GM12878 (cell line): ENCODE data around the gene MS4A14. TPM values are rescaled to one million over a fixed set of nuclear protein-coding genes. Genes with fewer than 3 reads are reported as not detected.
A peak's percentile ranks its signal among the peaks of the same experiment; 100 is the strongest.

Source experiments
- ATAC-seq: fragments of 200-7000 bp; cut with Tn5 transposase; 3 replicates; pipeline ENCODE4 v1.9.1; 2020; ENCODE audit warnings: mild to moderate bottlenecking, moderate library complexity
- BruUV-seq: library from RNA; stranded (reverse); fragments of 400-500 nt; replicated peaks from 2 replicates; lab custom pipeline; 2021; lab: Mats Ljungman, UMichigan
- CTCF ChIA-PET: fragments of 300-600 bp; sonication (Branson Sonifier 250); formaldehyde crosslinking; extraction: SDS; loops from one replicate; lab custom pipeline; 2021; ENCODE audit warnings: inconsistent platforms; lab: Yijun Ruan, JAX
- POLR2A ChIA-PET: fragments of 350-600 bp; formaldehyde crosslinking; extraction: SDS; loops from one replicate; lab custom pipeline; 2021; ENCODE audit warnings: inconsistent platforms; lab: Charles Lee
- RAD21 ChIA-PET: fragments of 300-600 bp; sonication (Branson Sonifier 250); formaldehyde crosslinking; loops from one replicate; lab custom pipeline; 2023; ENCODE audit warnings: antibody characterized with exemption; ENCODE audit not compliant: unreplicated experiment; lab: Charles Lee
- SMC1A ChIA-PET: fragments of 300-600 bp; sonication (Branson Sonifier 250); formaldehyde crosslinking; loops from one replicate; lab custom pipeline; 2023; ENCODE audit not compliant: unreplicated experiment, uncharacterized antibody; lab: Charles Lee
- DNase-seq: peaks from one replicate; pipeline ENCODE4 v3.0.0-alpha.2; 2011; ENCODE audit warnings: low read depth, low spot score
- FAIRE-seq: peaks from 3 replicates; lab custom pipeline; 2011; peaks lifted over from hg19 to GRCh38; lab: Jason Lieb, UNC
- H2AFZ ChIP-seq: 2 replicates; pipeline ENCODE4 v1.6.0; 2011; ENCODE audit warnings: low read depth, low read length, control low read depth; ENCODE audit not compliant: control insufficient read depth
- H3K27ac ChIP-seq: 2 replicates; pipeline ENCODE4 v1.5.1; 2011; ENCODE audit warnings: control low read depth; ENCODE audit not compliant: control insufficient read depth, insufficient read depth
- H3K27me3 ChIP-seq, 2 experiments: replicated peaks in 1 of 2; 2 replicates each; pipeline versions ENCODE4 v1.6.0 to v1.6.1; 2011; ENCODE audit warnings: low read length in 1 of 2; ENCODE audit not compliant: control insufficient read depth in 2 of 2, insufficient read depth in 2 of 2
- H3K36me3 ChIP-seq, 2 experiments: 2 replicates each; pipeline ENCODE4 v1.5.1; 2011; ENCODE audit warnings: low read length in 1 of 2; ENCODE audit not compliant: control insufficient read depth in 2 of 2, insufficient read depth in 2 of 2
- H3K4me1 ChIP-seq: 2 replicates; pipeline ENCODE4 v1.6.1; 2011; ENCODE audit warnings: mild to moderate bottlenecking, low read length, moderate library complexity, mixed read lengths; ENCODE audit not compliant: control insufficient read depth, insufficient read depth
- H3K4me2 ChIP-seq: 2 replicates; pipeline ENCODE4 v1.6.0; 2011; ENCODE audit warnings: control low read depth; ENCODE audit not compliant: control insufficient read depth, insufficient read depth
- H3K4me3 ChIP-seq: fragments of 200-600 bp; sonication (generic); 2 replicates; pipeline ENCODE4 v1.5.1; 2016
- H3K79me2 ChIP-seq: 2 replicates; pipeline ENCODE4 v1.6.0; 2011; ENCODE audit warnings: low read length; ENCODE audit not compliant: control insufficient read depth, insufficient read depth
- H3K9ac ChIP-seq: 2 replicates; pipeline ENCODE4 v1.8.0; 2011; ENCODE audit warnings: low read length, control low read depth, mixed read lengths; ENCODE audit not compliant: control insufficient read depth, insufficient read depth
- H3K9me3 ChIP-seq: replicated peaks from 3 replicates; pipeline ENCODE4 v1.5.1; 2011; ENCODE audit warnings: mild to moderate bottlenecking, low read length; ENCODE audit not compliant: control insufficient read depth, insufficient read depth
- H4K20me1 ChIP-seq: 2 replicates; pipeline ENCODE4 v1.6.0; 2011; ENCODE audit not compliant: control insufficient read depth, insufficient read depth
- ATF2 ChIP-seq: IDR thresholded peaks from 2 replicates; pipeline ENCODE4 v1.6.1; 2012; ENCODE audit warnings: low read length, inconsistent platforms
- BHLHE40 ChIP-seq, 2 experiments: fragments of 450-650 bp in 1 of 2; IDR thresholded peaks; 2 replicates each; pipeline ENCODE4 v1.6.1; 2011 to 2017; ENCODE audit warnings: low read depth in 2 of 2, borderline replicate concordance in 1 of 2, improper control_type of control experiment in 1 of 2, low read length in 1 of 2, mild to moderate bottlenecking in 1 of 2
- CHD1 ChIP-seq: IDR thresholded peaks from 2 replicates; pipeline ENCODE4 v1.6.1; 2012; ENCODE audit warnings: low read depth, low read length, improper control_type of control experiment
- CHD2 ChIP-seq: IDR thresholded peaks from 2 replicates; pipeline ENCODE4 v1.6.1; 2011; ENCODE audit warnings: low read depth, low read length, improper control_type of control experiment, borderline replicate concordance
- PKNOX1 ChIP-seq: fragments of 450-650 bp; IDR thresholded peaks from 2 replicates; pipeline ENCODE4 v1.6.1; 2016; ENCODE audit warnings: mild to moderate bottlenecking
- POU2F2 ChIP-seq: IDR thresholded peaks from 3 replicates; pipeline ENCODE4 v1.6.1; 2011; ENCODE audit warnings: low read depth, mild to moderate bottlenecking, low read length, borderline replicate concordance
- RBBP5 ChIP-seq: fragments of 200-600 bp; sonication (generic); conservative IDR thresholded peaks from 2 replicates; pipeline ENCODE4 v1.6.1; 2016
- REST ChIP-seq: IDR thresholded peaks from 2 replicates; pipeline ENCODE4 v1.6.1; 2012; ENCODE audit warnings: mild to moderate bottlenecking, low read depth, low read length
- SP1 ChIP-seq: IDR thresholded peaks from one replicate; pipeline ENCODE4 v1.6.1; 2011; ENCODE audit warnings: low read depth, low read length
- SPI1 ChIP-seq: IDR thresholded peaks from 2 replicates; pipeline ENCODE4 v1.6.1; 2011; ENCODE audit warnings: low read depth, mild to moderate bottlenecking, low read length, moderate library complexity, borderline replicate concordance; ENCODE audit not compliant: insufficient read depth
- SRF ChIP-seq, 2 experiments: IDR thresholded peaks; 2 replicates each; pipeline ENCODE4 v1.6.1; 2011; ENCODE audit warnings: low read depth in 2 of 2, low read length in 2 of 2, mild to moderate bottlenecking in 1 of 2, moderate library complexity in 1 of 2
- ZBTB40 ChIP-seq: fragments of 450-650 bp; IDR thresholded peaks from 2 replicates; pipeline ENCODE4 v1.6.1; 2016; ENCODE audit warnings: mild to moderate bottlenecking, moderate library complexity, borderline replicate concordance
- WGBS: methylation state at CpG from one replicate; pipeline ENCODE4 v1.1.6; 2016; ENCODE audit warnings: low lambda C conversion rate; ENCODE audit not compliant: insufficient replicate concordance, insufficient coverage; ENCODE audit errors: missing lambda C conversion rate; 5-methylcytosine and 5-hydroxymethylcytosine counted together
- in situ Hi-C: fragments of 300-500 bp; cut with MboI; formaldehyde crosslinking; loops from 9 replicates; pipeline ENCODE4 v1.14.3; 2018; ENCODE audit warnings: mixed read lengths
- intact Hi-C: fragments of 100-400 bp; cut with micrococcal nuclease; formaldehyde crosslinking; loops from one replicate; pipeline ENCODE4 v1.14.2; 2022; ENCODE audit not compliant: unreplicated experiment
- polyA plus RNA-seq, 11 experiments: library from polyadenylated mRNA; depleted of rRNA in 4 of 11; unstranded in 6 of 11; stranded (reverse) in 5 of 11; fragments of >200 nt; fragmentation: Nextera tagmentation in 4 of 11; fragmentation: Illumina TruSeq in 1 of 11; extraction: Ambion mirVana in 4 of 11; extraction: Trizol in 1 of 11; gene quantifications; 1 replicate in 1 of 11; 2 replicates in 10 of 11; pipeline versions ENCODE4 v1.2.1 to v1.2.3, GENCODE V29; 2011 to 2016; ENCODE audit warnings: inconsistent platforms in 2 of 11, missing spikeins in 2 of 11, low read depth in 1 of 11
- total RNA-seq, 4 experiments: library from RNA; depleted of rRNA in 3 of 4; stranded (reverse); fragments of >200 nt in 3 of 4; fragmentation: Illumina TruSeq in 1 of 4; extraction: Trizol in 1 of 4; gene quantifications; 2 replicates each; pipeline versions ENCODE4 v1.2.1 to v1.2.3, GENCODE V29; 2013 to 2021

The MS4A14 gene
- total and polyA plus RNA-seq, 10 of the 15 experiments (the other 5 are each of a cell fraction or from before 2014, with no cell fraction given), result 0.13 to 1.0 (median 0.63) TPM; not detected in 1

- H2AFZ ChIP-seq, result peak within 1 kb of the TSS; percentile 51
- ChIA-PET CTCF (interaction anchor here (0.9 to 2.1 kb wide), 11 partner anchors 9 to 110 kb away, joined by 3 to 13 read pairs (median 5); partner anchors contain the start of genes MS4A1 and MS4A14), POLR2A (interaction anchor here (1.2 to 2.6 kb wide), 6 partner anchors 10 to 81 kb away, joined by 3 to 18 read pairs (median 8); partner anchors contain the start of gene MS4A1), RAD21 (interaction anchor here (1.1 to 4.6 kb wide), 7 partner anchors 11 to 384 kb away, joined by 3 to 53 read pairs (median 5); partner anchors contain the start of gene MS4A1), SMC1A (interaction anchor here (0.9 to 9.5 kb wide), 14 partner anchors 8 to 107 kb away, joined by 3 to 124 read pairs (median 4); partner anchors contain the start of genes MS4A1 and MS4A14)
- no peaks in the 10 kb centered on the region for H4K20me1 ChIP-seq
- H3K4me2 ChIP-seq, result peak within 1 kb of the TSS; percentile 89
- peak within 1 kb of the TSS; percentile 65 for H3K9ac ChIP-seq
- ATAC-seq, result peak; percentile 94
- peak; percentile 94 for FAIRE-seq
- in situ Hi-C loops, result no loop called here
- H3K79me2 ChIP-seq, result peaks cover 4% of the 10 kb centered on the region
- peaks cover 17% of the 10 kb centered on the region for H3K4me1 ChIP-seq
- H3K27ac ChIP-seq, result peak within 1 kb of the TSS; percentile 79
- no peaks in the 10 kb centered on the region for H3K36me3 ChIP-seq
- intact Hi-C loops, result loop anchor here (1.0 kb wide), 1 partner anchor 77 kb away; the partner anchor contains the start of gene MS4A1
- WGBS, result 0% methylated on average over 3 of the region's 3 CpGs
- peaks cover 2% of the 10 kb centered on the region; the same call in 2 of the 3 replicates for H3K9me3 ChIP-seq
- no TSS peak for BruUV-seq
- DNase-seq, result peak; percentile 93
- H3K27me3 ChIP-seq, result no peaks in the 10 kb centered on the region
- H3K4me3 ChIP-seq, result peak within 1 kb of the TSS; percentile 45; the same call in 1 of the 2 replicates
- peak; percentile 48 for TF ChIP-seq PKNOX1
- peak; percentile 60 for TF ChIP-seq SPI1
- 0 out of 2 replicates have a peak, but pooled peaks have one; percentile 17 for TF ChIP-seq REST
- TF ChIP-seq BHLHE40 (IDR thresholded peaks at IDR 0.05; ENCODE audit: borderline replicate concordance in 1 of 2, low read depth in 2 of 2, low read length in 1 of 2), result 0 out of 4 replicates have a peak, but pooled peaks of 1 of the 2 experiments have one; percentile 9
- TF ChIP-seq POU2F2, result peak; percentile 63; the same call in 1 of the 3 replicates
- TF ChIP-seq ATF2, result peak; percentile 64; the same call in 1 of the 2 replicates
- TF ChIP-seq SP1, result peak; percentile 37
- no peak for TF ChIP-seq CHD1
- no peak for TF ChIP-seq RBBP5
- TF ChIP-seq SRF (IDR thresholded peaks at IDR 0.05; ENCODE audit: low read depth in 2 of 2, low read length in 2 of 2), result peak in 1 of 2 experiments; percentile 63; a peak in 1 of 4 replicates
- peak; percentile 57; the same call in 1 of the 2 replicates for TF ChIP-seq ZBTB40
- 0 out of 2 replicates have a peak, but pooled peaks have one; percentile 34 for TF ChIP-seq CHD2
Measured at GRCh38 chr11:60378354-60378753, 17.9 kb upstream of the MS4A14 start, which contains the start of gene MS4A7. TSS of gene MS4A7 (plus strand) at chr11:60378532. CDS start at chr11:60383142, 4,610 bp downstream.
